CD4-positive, alpha-beta T cell (primary cell): ENCODE data around the gene DHRSX. TPM values are rescaled to one million over a fixed set of nuclear protein-coding genes. Genes with fewer than 3 reads are reported as not detected.

Experiments
- ATAC-seq: fragments of 200-7000 bp; cut with Tn5 transposase; one replicate; pipeline ENCODE4 v1.10.0; 2022; ENCODE audit warnings: mild to moderate bottlenecking; ENCODE audit not compliant: poor library complexity
- CTCF ChIA-PET: fragments of 350-600 bp; sonication (Branson Sonifier 250); formaldehyde crosslinking; loops from one replicate; lab custom pipeline; 2021; ENCODE audit warnings: antibody characterized with exemption, inconsistent platforms; lab: Charles Lee
- POLR2A ChIA-PET: fragments of 350-600 bp; sonication (Branson Sonifier 250); formaldehyde crosslinking; loops from one replicate; lab custom pipeline; 2021; ENCODE audit warnings: antibody characterized with exemption, inconsistent platforms; lab: Charles Lee
- DNase-seq, 14 experiments: peaks; one replicate each; pipeline ENCODE4 v3.0.0-alpha.2; 2013 to 2020; ENCODE audit warnings: mixed read lengths in 2 of 14
- H3K27ac ChIP-seq, 2 donors: one replicate each; pipeline versions ENCODE4 v1.5.1 to v1.7.0; 2013; ENCODE audit warnings: low read length in 2 of 2, low read depth in 1 of 2, mild to moderate bottlenecking in 1 of 2
- H3K27me3 ChIP-seq, 2 experiments: 1 replicate in 1 of 2; 2 replicates in 1 of 2; pipeline versions ENCODE4 v1.6.1 to v1.7.0; 2013; ENCODE audit warnings: low read length in 2 of 2, control low read depth in 1 of 2, mild to moderate bottlenecking in 1 of 2, moderate library complexity in 1 of 2; ENCODE audit not compliant: insufficient read depth in 2 of 2, control insufficient read depth in 1 of 2
- H3K36me3 ChIP-seq: one replicate; pipeline ENCODE4 v1.6.1; 2013; ENCODE audit warnings: low read length, control low read depth; ENCODE audit not compliant: insufficient read depth
- H3K4me1 ChIP-seq: one replicate; pipeline ENCODE4 v1.6.1; 2013; ENCODE audit warnings: low read length, control low read depth; ENCODE audit not compliant: insufficient read depth
- H3K4me3 ChIP-seq: one replicate; pipeline ENCODE4 v1.5.1; 2013; ENCODE audit warnings: mild to moderate bottlenecking, low read length, moderate library complexity
- H3K9me3 ChIP-seq, 2 experiments: 1 replicate in 1 of 2; 2 replicates in 1 of 2; pipeline versions ENCODE4 v1.6.1 to v1.7.0; 2013; ENCODE audit warnings: low read length in 2 of 2, mild to moderate bottlenecking in 2 of 2, control low read depth in 1 of 2, moderate library complexity in 1 of 2; ENCODE audit not compliant: control insufficient read depth in 1 of 2, insufficient read depth in 1 of 2
- H3K27ac Mint-ChIP-seq: one replicate; pipeline ENCODE4 v1.8.0; 2020; ENCODE audit warnings: mixed read lengths
- H3K27me3 Mint-ChIP-seq: one replicate; pipeline ENCODE4 v1.8.0; 2021; ENCODE audit warnings: mixed read lengths
- H3K36me3 Mint-ChIP-seq: one replicate; pipeline ENCODE4 v1.8.0; 2021; ENCODE audit warnings: low read depth, mixed read lengths
- H3K4me1 Mint-ChIP-seq: one replicate; pipeline ENCODE4 v1.8.0; 2021; ENCODE audit warnings: low read depth, mixed read lengths
- H3K4me3 Mint-ChIP-seq: one replicate; pipeline ENCODE4 v1.8.0; 2020; ENCODE audit warnings: mild to moderate bottlenecking, mixed read lengths
- H3K9me3 Mint-ChIP-seq: one replicate; pipeline ENCODE4 v1.8.0; 2020; ENCODE audit warnings: mixed read lengths
- intact Hi-C, 2 experiments: fragments of 100-400 bp; cut with DNase I in 1 of 2; cut with micrococcal nuclease in 1 of 2; formaldehyde crosslinking; loops; one replicate each; pipeline versions ENCODE4 v1.15.1 to v1.9.0; 2023 to 2025; cut with DNase I, micrococcal nuclease
- total RNA-seq, 174 experiments: library from RNA in 2 of 174; stranded (reverse) in 2 of 174; gene quantifications; one replicate each; pipeline ENCODE4 v1.2.3 and lab custom pipeline; 2021 to 2026
- TF ChIP-seq, protein P1 (sequence below): fragments of 200-600 bp; IDR thresholded peaks from one replicate; pipeline ENCODE4 v1.8.0; 2022; ENCODE audit warnings: antibody characterized with exemption, mild to moderate bottlenecking

DHRSX gene
- total RNA-seq, 2 experiments from 2014 or later: 12.1 to 13.9 TPM

GRCh38 chrX:2192584-2193272, 308.0 kb downstream of the DHRSX start:
- Histone ChIP-seq H3K36me3 (no peaks in the 10 kb centered on the region), H3K4me1 (no peaks in the 10 kb centered on the region), H3K27me3 (no peaks in the 10 kb centered on the region), H3K4me3 (no peak overlapping the region), H3K27ac (no peak overlapping the region), H3K9me3 (peaks cover 0 to 48% of the 10 kb centered on the region in 2 experiments)
- no peaks in the 10 kb centered on the region for H3K4me1 Mint-ChIP-seq
- intact Hi-C loops: no loop called here
- ChIA-PET CTCF (no interaction called here), POLR2A (no interaction called here)
- ATAC-seq: no peak
- DNase-seq: no peak
- H3K9me3 Mint-ChIP-seq: peaks cover 13% of the 10 kb centered on the region
- no peak overlapping the region for H3K27ac Mint-ChIP-seq
- H3K4me3 Mint-ChIP-seq: no peak overlapping the region
- H3K27me3 Mint-ChIP-seq: no peaks in the 10 kb centered on the region
- TF ChIP-seq, protein P1, sequence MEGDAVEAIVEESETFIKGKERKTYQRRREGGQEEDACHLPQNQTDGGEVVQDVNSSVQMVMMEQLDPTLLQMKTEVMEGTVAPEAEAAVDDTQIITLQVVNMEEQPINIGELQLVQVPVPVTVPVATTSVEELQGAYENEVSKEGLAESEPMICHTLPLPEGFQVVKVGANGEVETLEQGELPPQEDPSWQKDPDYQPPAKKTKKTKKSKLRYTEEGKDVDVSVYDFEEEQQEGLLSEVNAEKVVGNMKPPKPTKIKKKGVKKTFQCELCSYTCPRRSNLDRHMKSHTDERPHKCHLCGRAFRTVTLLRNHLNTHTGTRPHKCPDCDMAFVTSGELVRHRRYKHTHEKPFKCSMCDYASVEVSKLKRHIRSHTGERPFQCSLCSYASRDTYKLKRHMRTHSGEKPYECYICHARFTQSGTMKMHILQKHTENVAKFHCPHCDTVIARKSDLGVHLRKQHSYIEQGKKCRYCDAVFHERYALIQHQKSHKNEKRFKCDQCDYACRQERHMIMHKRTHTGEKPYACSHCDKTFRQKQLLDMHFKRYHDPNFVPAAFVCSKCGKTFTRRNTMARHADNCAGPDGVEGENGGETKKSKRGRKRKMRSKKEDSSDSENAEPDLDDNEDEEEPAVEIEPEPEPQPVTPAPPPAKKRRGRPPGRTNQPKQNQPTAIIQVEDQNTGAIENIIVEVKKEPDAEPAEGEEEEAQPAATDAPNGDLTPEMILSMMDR: no peak
- peaks cover 27% of the 10 kb centered on the region for H3K36me3 Mint-ChIP-seq

DNA sequence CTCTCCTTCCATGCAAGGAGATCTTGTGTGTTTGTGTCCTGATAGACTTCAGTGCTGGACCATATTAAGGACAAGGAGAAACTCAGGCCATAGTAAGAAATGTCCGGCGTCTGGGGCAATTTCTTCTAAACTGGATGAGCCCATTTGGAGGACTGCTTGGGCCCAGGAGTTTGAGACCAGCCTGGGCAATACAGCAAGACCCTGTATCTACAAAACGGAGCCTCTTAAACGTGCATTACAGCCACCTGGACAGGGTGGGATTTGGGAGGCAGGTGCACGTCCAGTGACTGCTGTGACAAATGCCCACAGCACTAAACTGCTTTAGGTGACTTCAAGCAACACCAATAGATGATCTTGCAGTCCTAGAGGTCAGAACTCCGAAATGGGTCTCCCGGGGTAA, 311.9 kb downstream of the DHRSX start:
- POLR2A ChIA-PET: no interaction called here
- intact Hi-C loops: no loop called here
- no peak for ATAC-seq

DNA sequence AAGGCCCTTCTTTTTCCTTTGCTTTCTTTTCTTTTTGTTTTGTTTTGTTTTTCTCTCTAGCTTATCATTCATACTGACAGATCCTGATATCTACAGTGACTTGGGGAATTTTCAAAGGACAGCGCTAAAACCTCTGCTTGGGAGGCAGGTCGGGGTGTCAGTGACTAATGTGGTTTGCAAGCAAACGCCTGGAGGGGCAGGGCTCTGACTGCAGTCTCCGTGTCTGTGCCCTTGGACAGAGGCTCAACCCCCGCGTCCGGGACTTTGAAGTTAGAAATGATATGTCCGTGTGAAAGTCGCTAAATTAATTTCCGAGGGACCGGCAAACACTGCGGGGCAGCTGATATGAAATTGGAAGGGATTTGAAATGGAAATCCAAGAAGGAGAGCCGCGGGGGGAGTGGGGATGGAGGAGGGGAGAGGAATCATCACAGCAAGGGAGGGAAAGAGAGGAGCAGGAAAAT, 312.4 kb downstream of the DHRSX start:
- intact Hi-C loops: no loop called here
- no peak overlapping the region for H3K27ac ChIP-seq

More for the DNA sequence above, 311.9 kb downstream of the DHRSX start:
- H3K4me3 ChIP-seq: no peak overlapping the region
- Mint-ChIP-seq H3K4me1 (no peaks in the 10 kb centered on the region), H3K4me3 (no peak overlapping the region), H3K36me3 (peaks cover 26% of the 10 kb centered on the region), H3K27me3 (no peaks in the 10 kb centered on the region), H3K9me3 (peaks cover 17% of the 10 kb centered on the region), H3K27ac (no peak overlapping the region)
- CTCF ChIA-PET: no interaction called here
- no peak overlapping the region for H3K27ac ChIP-seq
- TF ChIP-seq, protein P1: no peak
- DNase-seq: no peak
- no peaks in the 10 kb centered on the region for H3K4me1 ChIP-seq
- no peaks in the 10 kb centered on the region for H3K27me3 ChIP-seq
- H3K9me3 ChIP-seq: peaks cover 16 to 60% of the 10 kb centered on the region in 2 experiments
- H3K36me3 ChIP-seq: no peaks in the 10 kb centered on the region

More for the DNA sequence above, 312.4 kb downstream of the DHRSX start:
- no peak overlapping the region for H3K4me3 ChIP-seq
- Mint-ChIP-seq H3K27ac (no peak overlapping the region), H3K9me3 (peaks cover 16% of the 10 kb centered on the region), H3K4me1 (no peaks in the 10 kb centered on the region), H3K4me3 (no peak overlapping the region), H3K36me3 (peaks cover 23% of the 10 kb centered on the region), H3K27me3 (no peaks in the 10 kb centered on the region)
- CTCF ChIA-PET: no interaction called here
- no peaks in the 10 kb centered on the region for H3K27me3 ChIP-seq
- peaks cover 16 to 64% of the 10 kb centered on the region in 2 experiments for H3K9me3 ChIP-seq
- ATAC-seq (no peak), DNase-seq (no peak)
- H3K36me3 ChIP-seq: no peaks in the 10 kb centered on the region
- H3K4me1 ChIP-seq: no peaks in the 10 kb centered on the region
- TF ChIP-seq, protein P1: no peak
- POLR2A ChIA-PET: no interaction called here
